ENCODE measurements around the gene BAG5.
A peak's percentile ranks its signal among the peaks of the same experiment; 100 is the strongest.

Gene BAG5

GRCh38 chr14:103563844-103564505 is 1.5 kb upstream of the BAG5 start:
- DNase-seq (no peak), ATAC-seq (no peak)

GRCh38 chr14:103563226-103563620 is 766 bp upstream of the BAG5 start:
- DNase-seq: no peak
- ATAC-seq: no peak

GRCh38 chr14:103562179-103562428 is 353 bp downstream of the BAG5 start:
- peak; percentile 67 for ATAC-seq
- no peak for DNase-seq

- ATAC-seq: peak; percentile 41
- DNase-seq: peak; percentile 55
Observed at GRCh38 chr14:103561381-103562178, 877 bp downstream of the BAG5 start.

- DNase-seq (no peak), ATAC-seq (no peak)
Observed at GRCh38 chr14:103560691-103561090, 1.8 kb downstream of the BAG5 start.

GRCh38 chr14:103559766-103560165 is 2.7 kb downstream of the BAG5 start:
- DNase-seq: no peak

GRCh38 chr14:103558071-103558882 is 4.2 kb downstream of the BAG5 start:
- ATAC-seq (no peak), DNase-seq (no peak)

More at GRCh38 chr14:103559766-103560165, 2.7 kb downstream of the BAG5 start:
- no peak for ATAC-seq

- ATAC-seq (no peak), DNase-seq (no peak)
Observed at GRCh38 chr14:103556946-103557758, 5.3 kb downstream of the BAG5 start.

GRCh38 chr14:103555559-103556337 is 6.7 kb downstream of the BAG5 start:
- ATAC-seq (no peak), DNase-seq (no peak)

- ATAC-seq (no peak), DNase-seq (no peak)
Observed at GRCh38 chr14:103552846-103553210, 9.6 kb downstream of the BAG5 start.

GRCh38 chr14:103552011-103552845 is 10.2 kb downstream of the BAG5 start:
- no peak for ATAC-seq
- no peak for DNase-seq

GRCh38 chr14:103551338-103551762 is 11.1 kb downstream of the BAG5 start:
- no peak for ATAC-seq

GRCh38 chr14:103550451-103551337 is 11.8 kb downstream of the BAG5 start:
- no peak for DNase-seq
- no peak for ATAC-seq

More at GRCh38 chr14:103551338-103551762, 11.1 kb downstream of the BAG5 start:
- no peak for DNase-seq

GRCh38 chr14:103549361-103550311 is 12.8 kb downstream of the BAG5 start:
- no peak for ATAC-seq
- DNase-seq: no peak

- DNase-seq (no peak), ATAC-seq (no peak)
Observed at GRCh38 chr14:103548463-103549351, 13.8 kb downstream of the BAG5 start.

- ATAC-seq (no peak), DNase-seq (no peak)
Observed at GRCh38 chr14:103547941-103548462, 14.5 kb downstream of the BAG5 start.

- DNase-seq (no peak), ATAC-seq (no peak)
Observed at GRCh38 chr14:103547455-103547940, 15.0 kb downstream of the BAG5 start.
